ENCODE results near the gene ZNF3.
A peak's percentile ranks its signal among the peaks of the same experiment; 100 is the strongest.

ZNF3 gene

GRCh38 chr7:100107890-100108289, 26.4 kb upstream of the ZNF3 start:
- no peak for DNase-seq

- no peak for DNase-seq
Observed at GRCh38 chr7:100107125-100107737, 25.7 kb upstream of the ZNF3 start.

- DNase-seq = no peak
Observed at GRCh38 chr7:100106633-100107032, 25.1 kb upstream of the ZNF3 start.

GRCh38 chr7:100105534-100105933, 24.0 kb upstream of the ZNF3 start:
- DNase-seq = no peak

GRCh38 chr7:100102950-100103840, 21.7 kb upstream of the ZNF3 start:
- no peak for DNase-seq

- DNase-seq = peak; percentile 98
Observed at GRCh38 chr7:100101016-100101862, 19.7 kb upstream of the ZNF3 start, which contains the start of the genes AP4M1 and MCM7. TSS of gene AP4M1 (plus strand) at chr7:100101643. CDS start at chr7:100101715, 72 bp downstream. TSS of gene MCM7 (minus strand) at chr7:100101397. CDS start at chr7:100101294, 103 bp downstream.

GRCh38 chr7:100100420-100101015, 19.0 kb upstream of the ZNF3 start:
- DNase-seq = peak; percentile 94

GRCh38 chr7:100099452-100099851, 17.9 kb upstream of the ZNF3 start:
- DNase-seq = no peak

- DNase-seq = no peak
Observed at GRCh38 chr7:100098913-100099312, 17.4 kb upstream of the ZNF3 start.

GRCh38 chr7:100095704-100096103, 14.2 kb upstream of the ZNF3 start:
- DNase-seq = no peak

- no peak for DNase-seq
Observed at GRCh38 chr7:100095289-100095688, 13.8 kb upstream of the ZNF3 start.

GRCh38 chr7:100093925-100094486, 12.5 kb upstream of the ZNF3 start:
- DNase-seq = no peak

- no peak for DNase-seq
Observed at GRCh38 chr7:100093498-100093897, 12.0 kb upstream of the ZNF3 start.

- no peak for DNase-seq
Observed at GRCh38 chr7:100093054-100093453, 11.5 kb upstream of the ZNF3 start.

GRCh38 chr7:100091411-100092181, 10.1 kb upstream of the ZNF3 start:
- no peak for DNase-seq

- DNase-seq = no peak
Observed at GRCh38 chr7:100090527-100091410, 9.2 kb upstream of the ZNF3 start.

- no peak for DNase-seq
Observed at GRCh38 chr7:100089458-100090196, 8.1 kb upstream of the ZNF3 start.

GRCh38 chr7:100088621-100089457, 7.3 kb upstream of the ZNF3 start, which contains the start of gene COPS6:
TSS of gene COPS6 (plus strand) at chr7:100088969. CDS start at chr7:100088991, 22 bp downstream.
- peak; percentile 57 for DNase-seq
